B cell (primary cell): Measurements from ENCODE around the gene PRRG2. TPM values are rescaled to one million over a fixed set of nuclear protein-coding genes. Genes with fewer than 3 reads are reported as not detected.

Experiments used
- ATAC-seq: fragments of 200-7000 bp; cut with Tn5 transposase; one replicate; pipeline ENCODE4 v1.10.0; 2021; ENCODE audit warnings: low read depth, mild to moderate bottlenecking, moderate number of reproducible peaks, moderate library complexity
- CTCF ChIA-PET: fragments of 350-600 bp; sonication (Branson Sonifier 250); formaldehyde crosslinking; loops from one replicate; lab custom pipeline; 2021; ENCODE audit warnings: antibody characterized with exemption, inconsistent platforms; lab: Charles Lee
- POLR2A ChIA-PET: fragments of 350-600 bp; sonication (Branson Sonifier 250); formaldehyde crosslinking; loops from one replicate; lab custom pipeline; 2021; ENCODE audit warnings: antibody characterized with exemption; lab: Charles Lee
- DNase-seq: peaks from one replicate; pipeline ENCODE4 v3.0.0; 2013
- H2AFZ ChIP-seq: 2 replicates; pipeline ENCODE4 v1.6.1; 2012; ENCODE audit warnings: mild to moderate bottlenecking, low read depth, low read length; ENCODE audit not compliant: insufficient read depth, poor library complexity, severe bottlenecking
- H3K27ac ChIP-seq, 2 donors: 1 replicate in 1 of 2; 2 replicates in 1 of 2; pipeline ENCODE4 v1.5.1; 2012 to 2013; ENCODE audit warnings: low read length in 2 of 2, mild to moderate bottlenecking in 2 of 2, moderate library complexity in 1 of 2
- H3K27me3 ChIP-seq, 4 experiments: fragments of 200-600 bp in 1 of 4; sonication (generic) in 1 of 4; replicated peaks in 1 of 4; 1 replicate in 2 of 4; 2 replicates in 2 of 4; pipeline versions ENCODE4 v1.6.1 to v1.7.0; 2013 to 2016; ENCODE audit warnings: low read length in 3 of 4, mild to moderate bottlenecking in 2 of 4, mixed read lengths in 1 of 4, moderate library complexity in 1 of 4; ENCODE audit not compliant: insufficient read depth in 4 of 4, control insufficient read depth in 3 of 4; ENCODE audit errors: control extremely low read depth in 1 of 4
- H3K36me3 ChIP-seq, 2 experiments: replicated peaks in 1 of 2; 1 replicate in 1 of 2; 2 replicates in 1 of 2; pipeline versions ENCODE4 v1.6.1 to v1.7.1; 2013; ENCODE audit warnings: low read length in 1 of 2; ENCODE audit not compliant: insufficient read depth in 2 of 2, control insufficient read depth in 1 of 2; ENCODE audit errors: control extremely low read depth in 1 of 2, extremely low read depth in 1 of 2
- H3K4me1 ChIP-seq, 2 donors: fragments of 200-600 bp in 1 of 2; sonication (generic) in 1 of 2; 1 replicate in 1 of 2; 2 replicates in 1 of 2; pipeline versions ENCODE4 v1.5.1 to v1.6.1; 2013 to 2017; ENCODE audit warnings: low read length in 2 of 2; ENCODE audit not compliant: control insufficient read depth in 2 of 2, insufficient read depth in 2 of 2
- H3K4me2 ChIP-seq: replicated peaks from 2 replicates; pipeline ENCODE3; 2012; ENCODE audit warnings: mild to moderate bottlenecking, low read depth, low read length; ENCODE audit not compliant: poor library complexity, severe bottlenecking
- H3K4me3 ChIP-seq, 5 experiments: fragments of 200-600 bp in 1 of 5; sonication (generic) in 1 of 5; 1 replicate in 3 of 5; 2 replicates in 2 of 5; pipeline versions ENCODE4 v1.5.1 to v1.7.0; 2011 to 2016; ENCODE audit warnings: low read length in 4 of 5, mild to moderate bottlenecking in 4 of 5, low read depth in 2 of 5, control low read depth in 1 of 5, moderate library complexity in 1 of 5; ENCODE audit not compliant: insufficient read depth in 1 of 5; ENCODE audit errors: control extremely low read depth in 1 of 5, extremely low read depth in 1 of 5
- H3K79me2 ChIP-seq: fragments of 200-600 bp; sonication (generic); one replicate; pipeline ENCODE4 v1.6.0; 2016; ENCODE audit warnings: low read length; ENCODE audit not compliant: control insufficient read depth, insufficient read depth
- H3K9ac ChIP-seq: fragments of 200-600 bp; sonication (generic); 2 replicates; pipeline ENCODE4 v1.6.1; 2017; ENCODE audit warnings: mild to moderate bottlenecking, low read length, moderate library complexity
- H3K9me3 ChIP-seq, 3 donors: one replicate each; pipeline versions ENCODE4 v1.6.1 to v1.7.1; 2013; ENCODE audit warnings: low read length in 2 of 3; ENCODE audit not compliant: control insufficient read depth in 2 of 3, insufficient read depth in 1 of 3; ENCODE audit errors: control extremely low read depth in 1 of 3
- H4K20me1 ChIP-seq: 2 replicates; pipeline ENCODE4 v1.6.0; 2012; ENCODE audit warnings: mild to moderate bottlenecking, low read length; ENCODE audit not compliant: insufficient read depth, control insufficient read depth, poor library complexity, severe bottlenecking
- H3K27ac Mint-ChIP-seq: one replicate; pipeline ENCODE4 v1.8.0; 2021; ENCODE audit warnings: mixed read lengths
- H3K27me3 Mint-ChIP-seq: one replicate; pipeline ENCODE4 v1.8.0; 2021; ENCODE audit warnings: mixed read lengths
- H3K4me1 Mint-ChIP-seq: one replicate; pipeline ENCODE4 v1.8.0; 2021; ENCODE audit warnings: mixed read lengths
- H3K4me3 Mint-ChIP-seq: one replicate; pipeline ENCODE4 v1.8.0; 2021; ENCODE audit warnings: mixed read lengths
- H3K9me3 Mint-ChIP-seq: one replicate; pipeline ENCODE4 v1.8.0; 2022; ENCODE audit warnings: mixed read lengths; ENCODE audit not compliant: insufficient read depth
- EZH2 ChIP-seq: IDR thresholded peaks from 2 replicates; pipeline ENCODE4 v1.6.1; 2012; ENCODE audit warnings: borderline replicate concordance, low read depth, mild to moderate bottlenecking, moderate library complexity, low read length; ENCODE audit not compliant: insufficient read depth, poor library complexity, severe bottlenecking
- WGBS: methylation state at CpG from one replicate; pipeline ENCODE4 v1.1.5; 2013; ENCODE audit warnings: missing lambda C conversion rate; ENCODE audit not compliant: insufficient coverage; 5-methylcytosine and 5-hydroxymethylcytosine counted together
- intact Hi-C: fragments of 100-400 bp; cut with micrococcal nuclease; formaldehyde crosslinking; loops from one replicate; pipeline ENCODE4 v1.10.0; 2022
- polyA plus RNA-seq: library from polyadenylated mRNA; depleted of rRNA; stranded (reverse); fragments of >200 nt; gene quantifications from 2 replicates; pipeline ENCODE4 v1.2.3, GENCODE V29; 2012
- total RNA-seq, 2 donors: library from RNA; stranded (reverse); fragments of 120-200 nt in 1 of 2; gene quantifications; 1 replicate in 1 of 2; 2 replicates in 1 of 2; pipeline versions ENCODE4 v1.2.3 to v1.2.4, GENCODE V29; 2013 to 2022
- TF ChIP-seq, protein P1 (sequence below): fragments of 200-600 bp; IDR thresholded peaks from one replicate; pipeline ENCODE4 v1.8.0; 2022; ENCODE audit warnings: antibody characterized with exemption, mild to moderate bottlenecking

Gene PRRG2
- total and polyA plus RNA-seq, 2 donors (not counting 1 experiment from before 2014, with no cell fraction given): 1.1 to 4.4 TPM

DNA sequence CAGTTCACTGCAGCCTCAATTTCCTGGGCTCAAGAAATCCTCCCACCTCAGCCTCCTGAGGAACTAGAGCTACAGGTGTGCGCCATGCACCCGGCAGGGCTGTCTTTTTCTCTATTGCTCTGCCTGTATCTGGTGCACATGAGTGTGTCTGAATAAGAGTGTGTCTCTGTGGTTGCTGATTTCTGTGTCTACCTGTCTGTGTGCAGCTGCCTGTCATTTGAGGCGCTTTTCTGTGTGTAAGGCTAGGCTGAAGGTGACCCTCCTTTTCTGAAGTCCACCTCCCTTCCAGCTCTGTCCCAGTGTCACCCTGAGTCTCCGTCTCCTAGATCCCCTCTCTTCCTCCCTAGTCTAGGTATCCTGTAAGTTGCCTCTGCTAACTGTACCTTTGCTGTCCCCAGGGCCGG, 8.4 kb downstream of the PRRG2 start:
- H3K27me3 Mint-ChIP-seq: no peaks in the 10 kb centered on the region

More for the DNA sequence above, 8.4 kb downstream of the PRRG2 start:
- H4K20me1 ChIP-seq: peaks cover 29% of the 10 kb centered on the region
- Mint-ChIP-seq H3K9me3 (no peaks in the 10 kb centered on the region), H3K4me1 (peaks cover 27% of the 10 kb centered on the region), H3K27ac (peak overlapping the region; percentile 74), H3K4me3 (peak overlapping the region; percentile 32)
- H3K4me1 ChIP-seq: peaks cover 16 to 26% of the 10 kb centered on the region in 2 donors
- H3K4me2 ChIP-seq: peak overlapping the region; percentile 89
- H3K27me3 ChIP-seq: no peaks in the 10 kb centered on the region
- no peak for DNase-seq
- no peaks in the 10 kb centered on the region for H3K9me3 ChIP-seq
- H3K36me3 ChIP-seq: peaks cover 0 to 10% of the 10 kb centered on the region in 2 experiments
- TF ChIP-seq EZH2: no peak
- TF ChIP-seq, protein P1, sequence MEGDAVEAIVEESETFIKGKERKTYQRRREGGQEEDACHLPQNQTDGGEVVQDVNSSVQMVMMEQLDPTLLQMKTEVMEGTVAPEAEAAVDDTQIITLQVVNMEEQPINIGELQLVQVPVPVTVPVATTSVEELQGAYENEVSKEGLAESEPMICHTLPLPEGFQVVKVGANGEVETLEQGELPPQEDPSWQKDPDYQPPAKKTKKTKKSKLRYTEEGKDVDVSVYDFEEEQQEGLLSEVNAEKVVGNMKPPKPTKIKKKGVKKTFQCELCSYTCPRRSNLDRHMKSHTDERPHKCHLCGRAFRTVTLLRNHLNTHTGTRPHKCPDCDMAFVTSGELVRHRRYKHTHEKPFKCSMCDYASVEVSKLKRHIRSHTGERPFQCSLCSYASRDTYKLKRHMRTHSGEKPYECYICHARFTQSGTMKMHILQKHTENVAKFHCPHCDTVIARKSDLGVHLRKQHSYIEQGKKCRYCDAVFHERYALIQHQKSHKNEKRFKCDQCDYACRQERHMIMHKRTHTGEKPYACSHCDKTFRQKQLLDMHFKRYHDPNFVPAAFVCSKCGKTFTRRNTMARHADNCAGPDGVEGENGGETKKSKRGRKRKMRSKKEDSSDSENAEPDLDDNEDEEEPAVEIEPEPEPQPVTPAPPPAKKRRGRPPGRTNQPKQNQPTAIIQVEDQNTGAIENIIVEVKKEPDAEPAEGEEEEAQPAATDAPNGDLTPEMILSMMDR: no peak
- no peak overlapping the region for H3K4me3 ChIP-seq
- intact Hi-C loops: loop anchor here (10.0 kb wide), 1 partner anchor 435 kb away; the partner anchor contains the start of genes VRK3 and ZNF473
- WGBS: 67% methylated on average over 2 of the region's 5 CpGs
- no peak overlapping the region for H2AFZ ChIP-seq
- H3K9ac ChIP-seq: no peak overlapping the region
- peak overlapping the region; percentile 47 to 48 for H3K27ac ChIP-seq
- POLR2A ChIA-PET: interaction anchor here (0.7 to 3.7 kb wide), 6 partner anchors 9 to 87 kb away, joined by 3 to 28 read pairs (median 7); partner anchors contain the start of genes BCL2L12, IRF3, NOSIP and PRMT1
- ATAC-seq: no peak
- CTCF ChIA-PET: interaction anchor here (1.4 to 3.2 kb wide), 2 partner anchors 9 to 51 kb away, joined by 6 to 15 read pairs; partner anchors contain the start of genes NOSIP, PRRG2 and RRAS
- peaks cover 30% of the 10 kb centered on the region for H3K79me2 ChIP-seq
